Activated T-helper 1 cell treated with anti-CD3 and anti-CD28 coated beads, Interleukin-12 subunit alpha, Interleukin-12 subunit beta, Interleukin-2, Interleukin-4 antibody, amounts not matched to agents 30 ng/mL and 10 ng/mL and 1 ng/mL, durations not matched to agents 14 hours and 24 hours and 36 hours (primary cell): Measurements from ENCODE around the gene IRF4. TPM values are rescaled to one million over a fixed set of nuclear protein-coding genes. Genes with fewer than 3 reads are reported as not detected.

Experiments used
- DNase-seq: peaks from one replicate; pipeline ENCODE4 v3.0.0; 2021; ENCODE audit warnings: low spot score
- H3K27ac Mint-ChIP-seq: one replicate; pipeline ENCODE4 v1.8.0; 2021; ENCODE audit warnings: mild to moderate bottlenecking, mixed read lengths
- H3K27me3 Mint-ChIP-seq: one replicate; pipeline ENCODE4 v1.8.0; 2022; ENCODE audit warnings: mild to moderate bottlenecking, moderate library complexity, mixed read lengths; ENCODE audit not compliant: insufficient read depth
- H3K36me3 Mint-ChIP-seq: one replicate; pipeline ENCODE4 v1.8.0; 2021; ENCODE audit warnings: low read depth, mixed read lengths
- H3K4me1 Mint-ChIP-seq: one replicate; pipeline ENCODE4 v1.8.0; 2021; ENCODE audit warnings: low read depth, mixed read lengths
- H3K4me3 Mint-ChIP-seq: one replicate; pipeline ENCODE4 v1.8.0; 2021; ENCODE audit warnings: mild to moderate bottlenecking, moderate library complexity, mixed read lengths
- H3K9me3 Mint-ChIP-seq: one replicate; pipeline ENCODE4 v1.8.0; 2021; ENCODE audit warnings: mixed read lengths
- intact Hi-C: fragments of 100-400 bp; cut with micrococcal nuclease; formaldehyde crosslinking; loops from one replicate; pipeline ENCODE4 v1.15.1; 2024
- total RNA-seq: library from RNA; stranded (reverse); gene quantifications from 2 replicates; pipeline ENCODE4 v1.2.3, GENCODE V29; 2022

Gene IRF4
- total RNA-seq, 1 donor from 2014 or later = 911 TPM

- H3K4me1 Mint-ChIP-seq = peaks cover 30% of the 10 kb centered on the region
- peaks cover 15% of the 10 kb centered on the region for H3K9me3 Mint-ChIP-seq
- no peak for DNase-seq
- no peak overlapping the region for H3K27ac Mint-ChIP-seq
- intact Hi-C loops = no loop called here
- no peak overlapping the region for H3K4me3 Mint-ChIP-seq
- no peaks in the 10 kb centered on the region for H3K27me3 Mint-ChIP-seq
- H3K36me3 Mint-ChIP-seq = peaks cover 15% of the 10 kb centered on the region
These were observed 64.9 kb downstream of the IRF4 start for GRCh38 chr6:456358-456867.

- Mint-ChIP-seq H3K36me3 (peaks cover 15% of the 10 kb centered on the region), H3K27me3 (no peaks in the 10 kb centered on the region), H3K9me3 (peaks cover 15% of the 10 kb centered on the region), H3K4me1 (peaks cover 35% of the 10 kb centered on the region), H3K27ac (no peak overlapping the region), H3K4me3 (no peak overlapping the region)
- DNase-seq = no peak
- intact Hi-C loops = no loop called here
These were observed 65.3 kb downstream of the IRF4 start for GRCh38 chr6:456887-457286.

Other genes starting within 250 kb of the IRF4 start
- gene DUSP22, start 99.3 kb upstream of the IRF4 start, total RNA-seq = 22.0 and 22.1 TPM in 2 replicates